BE2C (cell line): ENCODE data around the gene HRH1.

Experiments
- DNase-seq: peaks from one replicate; pipeline ENCODE4 v3.0.0-alpha.2; 2020
- H3K27me3 ChIP-seq: fragments of 250-450 bp; sonication (Bioruptor Pico); 2 replicates; pipeline ENCODE4 v1.5.1; 2020; ENCODE audit warnings: mild to moderate bottlenecking
- H3K36me3 ChIP-seq: fragments of 250-450 bp; sonication (Bioruptor Pico); 2 replicates; pipeline ENCODE4 v1.5.1; 2020; ENCODE audit warnings: mild to moderate bottlenecking
- H3K4me1 ChIP-seq: fragments of 250-450 bp; sonication (Bioruptor Pico); 2 replicates; pipeline ENCODE4 v1.5.1; 2020
- H3K4me3 ChIP-seq: 2 replicates; pipeline ENCODE4 v1.5.1; 2011; ENCODE audit warnings: low read depth, low read length
- H3K9me3 ChIP-seq: fragments of 250-450 bp; sonication (Bioruptor Pico); 2 replicates; pipeline ENCODE4 v1.5.1; 2020
- TF ChIP-seq, protein P1 (sequence below): IDR thresholded peaks from 2 replicates; pipeline ENCODE4 v1.5.1; 2012; ENCODE audit warnings: mild to moderate bottlenecking, low read depth, low read length

Gene HRH1

DNA sequence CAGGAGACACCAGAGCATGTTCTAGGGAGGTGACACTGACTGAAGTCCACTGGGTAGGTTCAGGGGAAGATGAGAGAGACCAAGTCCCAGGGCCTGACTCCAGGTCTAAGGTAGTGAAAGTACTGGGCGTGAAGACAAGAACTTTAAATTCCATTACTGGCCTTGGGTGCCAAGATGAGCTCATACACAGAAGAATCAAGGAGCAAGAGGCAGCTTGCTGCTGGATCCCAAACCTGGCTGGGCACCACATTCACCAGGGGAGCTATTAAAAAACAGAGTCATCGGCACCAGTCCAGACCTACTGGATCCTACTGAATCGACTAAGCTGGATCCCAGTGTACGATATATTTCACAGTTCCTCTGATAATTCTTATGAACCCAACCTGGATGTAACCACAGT, 75.8 kb downstream of the HRH1 start:
- DNase-seq: no peak
- Histone ChIP-seq H3K4me3 (no peak overlapping the region), H3K4me1 (no peaks in the 10 kb centered on the region), H3K27me3 (no peaks in the 10 kb centered on the region), H3K9me3 (no peaks in the 10 kb centered on the region), H3K36me3 (no peaks in the 10 kb centered on the region)
- TF ChIP-seq, protein P1, sequence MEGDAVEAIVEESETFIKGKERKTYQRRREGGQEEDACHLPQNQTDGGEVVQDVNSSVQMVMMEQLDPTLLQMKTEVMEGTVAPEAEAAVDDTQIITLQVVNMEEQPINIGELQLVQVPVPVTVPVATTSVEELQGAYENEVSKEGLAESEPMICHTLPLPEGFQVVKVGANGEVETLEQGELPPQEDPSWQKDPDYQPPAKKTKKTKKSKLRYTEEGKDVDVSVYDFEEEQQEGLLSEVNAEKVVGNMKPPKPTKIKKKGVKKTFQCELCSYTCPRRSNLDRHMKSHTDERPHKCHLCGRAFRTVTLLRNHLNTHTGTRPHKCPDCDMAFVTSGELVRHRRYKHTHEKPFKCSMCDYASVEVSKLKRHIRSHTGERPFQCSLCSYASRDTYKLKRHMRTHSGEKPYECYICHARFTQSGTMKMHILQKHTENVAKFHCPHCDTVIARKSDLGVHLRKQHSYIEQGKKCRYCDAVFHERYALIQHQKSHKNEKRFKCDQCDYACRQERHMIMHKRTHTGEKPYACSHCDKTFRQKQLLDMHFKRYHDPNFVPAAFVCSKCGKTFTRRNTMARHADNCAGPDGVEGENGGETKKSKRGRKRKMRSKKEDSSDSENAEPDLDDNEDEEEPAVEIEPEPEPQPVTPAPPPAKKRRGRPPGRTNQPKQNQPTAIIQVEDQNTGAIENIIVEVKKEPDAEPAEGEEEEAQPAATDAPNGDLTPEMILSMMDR: no peak

- TF ChIP-seq, protein P1: no peak
- no peaks in the 10 kb centered on the region for H3K9me3 ChIP-seq
- no peaks in the 10 kb centered on the region for H3K27me3 ChIP-seq
- H3K4me3 ChIP-seq: no peak overlapping the region
- H3K4me1 ChIP-seq: no peaks in the 10 kb centered on the region
- no peaks in the 10 kb centered on the region for H3K36me3 ChIP-seq
- no peak for DNase-seq
Measured at GRCh38 chr3:11230832-11231231, 76.5 kb downstream of the HRH1 start.

GRCh38 chr3:11235385-11235784, 81.1 kb downstream of the HRH1 start:
- H3K4me3 ChIP-seq: no peak overlapping the region
- no peaks in the 10 kb centered on the region for H3K9me3 ChIP-seq
- no peaks in the 10 kb centered on the region for H3K36me3 ChIP-seq
- DNase-seq: no peak
- TF ChIP-seq, protein P1: no peak
- H3K4me1 ChIP-seq: no peaks in the 10 kb centered on the region
- no peaks in the 10 kb centered on the region for H3K27me3 ChIP-seq

- peak; percentile 57 for DNase-seq
- TF ChIP-seq, protein P1: peak; percentile 68
- no peak overlapping the region for H3K4me3 ChIP-seq
- H3K4me1 ChIP-seq: no peaks in the 10 kb centered on the region
- H3K9me3 ChIP-seq: no peaks in the 10 kb centered on the region
- H3K27me3 ChIP-seq: no peaks in the 10 kb centered on the region
- no peaks in the 10 kb centered on the region for H3K36me3 ChIP-seq
Measured at GRCh38 chr3:11236588-11237461, 82.5 kb downstream of the HRH1 start.

GRCh38 chr3:11238060-11238459, 83.8 kb downstream of the HRH1 start:
- Histone ChIP-seq H3K4me3 (no peak overlapping the region), H3K4me1 (no peaks in the 10 kb centered on the region), H3K9me3 (no peaks in the 10 kb centered on the region), H3K27me3 (no peaks in the 10 kb centered on the region), H3K36me3 (no peaks in the 10 kb centered on the region)
- DNase-seq: no peak
- TF ChIP-seq, protein P1: no peak

DNA sequence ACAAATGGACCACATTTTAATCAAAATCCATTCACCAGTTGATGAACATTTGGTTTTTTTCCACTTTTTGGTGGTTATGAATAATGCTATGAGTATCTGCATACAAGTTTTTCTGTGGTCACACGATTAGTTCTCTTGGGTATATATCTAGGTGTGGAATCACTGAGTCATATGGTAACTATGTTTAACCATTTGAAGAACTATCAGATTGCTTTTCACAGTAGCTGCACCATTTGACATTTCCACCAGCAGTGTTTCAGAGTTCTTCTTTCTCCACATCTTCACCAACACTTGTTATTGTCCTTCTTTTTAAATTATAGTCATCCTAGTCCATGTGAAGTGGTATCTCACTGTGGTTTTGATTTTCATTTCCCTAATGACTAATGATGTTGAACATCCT, 84.6 kb downstream of the HRH1 start:
- H3K4me1 ChIP-seq: no peaks in the 10 kb centered on the region
- no peaks in the 10 kb centered on the region for H3K27me3 ChIP-seq
- H3K9me3 ChIP-seq: no peaks in the 10 kb centered on the region
- no peaks in the 10 kb centered on the region for H3K36me3 ChIP-seq
- no peak overlapping the region for H3K4me3 ChIP-seq
- TF ChIP-seq, protein P1: no peak
- DNase-seq: no peak
